Activated CD4-positive, alpha-beta T cell treated with anti-CD3 and anti-CD28 coated beads for 4 hours (primary cell): Measurements from ENCODE around the gene OTOP2.

Source experiments
- DNase-seq, 2 donors: peaks; one replicate each; pipeline ENCODE4 v3.0.0-alpha.2; 2020

OTOP2 gene

DNA sequence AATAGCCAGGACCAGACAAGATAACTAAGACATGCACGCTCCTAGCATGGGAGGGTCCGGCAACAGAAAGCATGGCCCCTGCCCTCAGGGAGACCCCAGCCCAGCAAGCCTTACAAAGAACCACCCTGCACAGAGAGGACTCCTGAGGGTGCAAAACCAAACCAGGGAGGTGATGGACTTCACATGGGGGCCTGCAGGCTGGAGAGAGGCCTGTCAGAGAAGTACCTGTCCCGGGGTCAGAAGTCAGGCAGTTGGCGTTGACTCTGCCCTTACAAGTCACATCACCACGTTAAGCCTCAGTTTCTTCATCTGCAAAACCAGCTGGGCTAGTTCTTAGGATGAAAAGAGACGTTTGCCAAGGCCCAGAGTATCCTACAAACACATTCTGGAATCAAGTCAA lies 4.7 kb downstream of the OTOP2 start:
- DNase-seq, result no peak

DNA sequence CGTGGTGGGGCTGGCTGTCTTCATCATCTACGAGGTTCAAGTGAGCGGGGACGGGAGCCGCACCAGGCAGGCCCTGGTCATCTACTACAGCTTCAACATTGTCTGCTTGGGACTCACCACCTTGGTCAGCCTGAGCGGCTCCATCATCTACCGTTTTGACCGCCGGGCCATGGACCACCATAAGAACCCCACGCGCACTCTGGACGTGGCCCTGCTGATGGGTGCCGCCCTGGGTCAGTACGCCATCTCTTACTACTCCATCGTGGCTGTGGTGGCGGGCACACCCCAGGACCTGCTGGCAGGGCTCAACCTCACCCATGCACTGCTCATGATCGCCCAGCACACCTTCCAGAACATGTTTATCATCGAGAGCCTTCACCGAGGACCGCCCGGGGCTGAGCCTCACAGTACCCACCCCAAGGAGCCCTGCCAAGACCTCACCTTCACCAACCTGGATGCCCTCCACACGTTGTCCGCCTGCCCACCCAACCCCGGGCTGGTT lies 6.5 kb downstream of the OTOP2 start:
- no peak for DNase-seq

GRCh38 chr17:74935048-74935447 lies 11.0 kb downstream of the OTOP2 start:
- DNase-seq, result no peak

DNA sequence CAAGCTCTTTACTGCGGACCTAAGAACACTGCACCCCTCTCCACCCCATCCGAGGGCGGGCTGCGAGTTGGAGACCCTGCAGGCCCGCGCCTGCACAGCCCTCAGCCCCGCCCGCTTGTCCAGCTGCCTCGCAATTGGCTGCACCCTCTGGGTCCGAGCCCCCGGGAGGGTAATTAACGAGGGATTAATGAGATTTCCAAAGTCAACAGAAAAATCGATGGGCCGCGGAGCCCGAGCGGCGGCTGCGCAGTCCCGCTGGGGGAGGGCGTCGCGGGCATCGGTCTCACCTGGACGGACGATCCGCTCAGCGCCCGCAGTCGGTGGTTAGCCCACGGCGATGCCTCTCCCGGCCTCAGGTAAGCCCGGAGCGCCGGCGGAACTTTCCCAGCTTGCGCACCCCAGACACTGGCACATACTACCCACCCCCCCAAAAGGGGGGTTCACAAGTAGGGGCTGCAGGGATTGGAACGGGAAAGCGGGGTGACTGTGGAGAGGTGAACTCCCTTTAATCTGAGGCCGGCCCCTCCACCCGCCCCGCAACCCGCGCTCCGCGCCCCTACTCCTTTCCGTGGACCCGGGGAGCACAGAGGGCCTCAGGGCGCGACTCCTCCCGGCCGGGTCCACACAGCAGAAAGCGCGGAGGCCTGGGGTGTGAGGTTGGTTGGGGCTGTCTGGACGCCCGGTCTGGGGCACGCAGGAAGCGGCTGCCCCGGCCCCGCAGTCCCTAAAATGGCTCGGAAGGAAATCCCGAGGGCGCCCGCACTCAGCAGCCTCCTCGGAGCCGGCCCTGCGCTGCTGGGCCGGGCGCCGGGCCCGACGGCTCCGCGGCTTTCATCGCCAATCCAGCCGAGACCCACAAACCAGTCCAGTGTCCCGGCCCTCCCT lies 11.8 kb downstream of the OTOP2 start, which contains the start of gene OTOP3:
OTOP3 (plus strand) TSS at position 314 of the 885 bp plus-strand sequence; CDS start at position 338, 24 bp downstream.
- no peak for DNase-seq

GRCh38 chr17:74936470-74936799 lies 12.4 kb downstream of the OTOP2 start:
- DNase-seq, result no peak

DNA sequence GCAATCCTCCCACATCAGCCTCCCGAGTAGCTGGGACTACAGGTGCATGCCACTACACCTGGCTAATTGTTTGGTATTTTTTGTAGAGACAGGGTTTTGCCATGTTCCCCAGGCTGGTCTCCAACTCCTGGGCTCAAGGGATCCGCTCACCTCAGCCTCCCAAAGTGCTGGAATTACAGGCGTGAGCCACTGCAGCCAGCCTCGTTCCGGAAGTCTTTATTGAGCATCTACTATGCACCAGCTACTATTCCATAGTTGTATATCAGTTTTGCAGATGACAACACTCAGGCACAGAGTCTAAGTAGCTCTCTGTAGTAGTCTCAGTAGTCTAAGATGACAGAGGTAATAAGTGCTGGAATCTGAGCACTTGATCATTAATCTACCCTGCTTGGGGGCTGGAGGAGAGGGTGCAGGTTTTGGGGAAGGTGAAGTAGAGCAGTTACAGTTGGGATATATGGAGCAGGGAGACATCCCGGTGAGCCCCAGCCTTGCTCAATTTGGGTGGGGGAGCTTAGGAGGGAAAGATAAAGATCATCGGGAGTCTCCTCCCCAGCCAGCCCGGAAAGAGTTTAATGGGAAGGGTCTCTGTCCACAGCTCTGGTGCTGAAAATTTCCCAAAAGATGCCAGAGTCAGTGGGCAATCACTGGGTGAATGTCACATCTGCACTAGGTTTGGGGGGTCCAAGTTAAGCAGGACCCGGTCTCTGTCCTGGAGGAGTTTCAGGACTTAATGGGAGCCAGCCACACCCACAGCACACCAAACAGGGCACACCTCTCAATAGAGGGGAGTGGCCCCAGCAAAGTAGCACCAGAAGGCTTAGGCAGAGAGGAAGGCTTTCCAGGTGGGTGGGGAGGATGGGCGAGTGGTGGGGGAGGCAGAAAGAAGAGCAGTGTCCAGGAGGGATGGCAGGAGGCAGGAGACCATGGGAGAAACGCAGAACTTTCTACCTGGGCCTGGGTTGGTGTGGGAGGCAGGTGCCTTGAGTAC lies 13.3 kb downstream of the OTOP2 start:
- no peak for DNase-seq

- DNase-seq, result no peak
Measured at GRCh38 chr17:74938194-74938950, 14.3 kb downstream of the OTOP2 start.

DNA sequence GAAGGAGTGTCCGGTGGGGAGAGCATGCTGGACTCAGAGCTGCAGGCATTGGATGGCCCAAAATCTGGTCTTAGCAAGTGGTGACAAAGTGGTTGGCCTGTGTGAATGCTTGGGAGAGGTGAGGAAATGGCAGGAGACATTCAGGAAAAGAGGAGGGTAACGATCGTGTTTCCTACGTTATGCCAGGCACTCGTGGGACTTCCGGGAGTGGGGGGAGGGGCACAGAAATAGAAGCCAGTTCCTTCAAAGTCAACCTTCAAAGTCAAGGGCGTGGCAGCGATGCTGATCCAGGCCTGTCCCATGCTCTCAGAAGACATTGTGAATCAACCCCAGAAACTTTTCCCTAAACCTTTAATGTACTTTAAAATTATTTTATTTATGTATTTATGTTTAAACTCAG lies 15.5 kb downstream of the OTOP2 start:
- DNase-seq, result no peak

GRCh38 chr17:74941128-74941725 lies 17.2 kb downstream of the OTOP2 start:
- no peak for DNase-seq

GRCh38 chr17:74943808-74944522 lies 19.9 kb downstream of the OTOP2 start:
- no peak for DNase-seq

GRCh38 chr17:74945543-74945942 lies 21.5 kb downstream of the OTOP2 start:
- no peak for DNase-seq

- no peak for DNase-seq
Measured at GRCh38 chr17:74946641-74947040, 22.6 kb downstream of the OTOP2 start.

DNA sequence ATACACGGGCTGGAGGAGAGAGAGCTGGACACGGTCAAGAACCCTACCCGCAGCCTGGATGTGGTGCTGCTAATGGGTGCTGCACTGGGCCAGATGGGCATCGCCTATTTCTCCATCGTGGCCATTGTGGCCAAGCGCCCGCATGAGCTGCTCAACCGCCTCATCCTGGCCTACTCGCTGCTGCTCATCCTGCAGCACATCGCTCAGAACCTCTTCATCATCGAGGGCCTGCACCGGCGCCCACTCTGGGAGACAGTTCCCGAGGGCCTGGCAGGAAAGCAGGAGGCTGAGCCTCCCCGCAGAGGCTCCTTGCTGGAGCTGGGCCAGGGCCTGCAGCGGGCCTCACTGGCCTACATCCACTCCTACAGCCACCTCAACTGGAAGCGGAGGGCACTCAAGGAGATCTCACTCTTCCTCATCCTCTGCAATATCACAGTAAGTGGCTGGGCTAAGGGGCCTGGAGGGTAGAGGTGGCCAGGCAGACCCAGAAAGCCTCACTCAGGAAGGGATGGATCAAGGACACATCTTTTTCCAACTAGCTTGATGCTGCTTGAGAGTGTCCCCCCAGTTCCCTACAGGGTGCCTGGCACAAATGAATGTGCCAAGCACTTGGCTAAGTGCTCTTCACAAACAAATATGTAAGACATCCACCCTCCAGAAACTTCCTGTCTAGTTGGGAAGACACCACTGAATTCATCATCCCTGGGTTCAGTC lies 23.1 kb downstream of the OTOP2 start:
- no peak for DNase-seq

DNA sequence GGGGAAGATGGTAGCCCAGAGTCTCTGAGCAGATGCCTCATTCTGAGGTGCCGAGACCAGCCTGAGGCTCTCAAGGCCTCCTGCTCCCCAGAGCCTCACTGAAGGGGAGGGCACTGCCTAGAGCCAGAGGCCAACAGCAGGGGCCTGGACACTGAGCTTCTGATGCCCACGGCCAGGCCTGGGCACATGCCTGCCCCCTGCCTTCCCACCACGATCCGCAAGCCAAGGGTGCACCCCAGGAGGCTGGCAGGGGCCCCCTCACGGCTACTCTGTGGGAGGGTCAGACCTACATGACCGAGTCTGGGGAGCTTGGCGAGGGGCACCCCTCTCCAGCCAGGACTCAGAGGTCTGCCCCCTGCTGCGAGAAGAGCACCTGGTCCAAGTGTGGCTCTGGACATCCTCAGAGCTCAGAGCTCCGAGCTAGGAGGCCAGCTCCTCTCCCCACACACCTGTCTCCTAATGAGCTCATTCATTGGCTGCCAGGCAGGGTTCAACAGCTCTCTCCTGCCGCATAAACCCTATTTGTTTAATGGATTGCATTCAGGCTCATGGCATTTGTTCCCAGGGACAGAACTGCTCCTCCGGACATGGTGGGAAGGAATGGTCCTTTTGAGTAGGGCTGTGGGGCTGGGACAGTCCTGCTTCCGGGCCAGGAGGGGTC lies 25.5 kb downstream of the OTOP2 start:
- DNase-seq, result no peak

GRCh38 chr17:74950207-74950606 lies 26.1 kb downstream of the OTOP2 start:
- DNase-seq, result no peak

GRCh38 chr17:74951065-74951464 lies 27.0 kb downstream of the OTOP2 start:
- DNase-seq, result no peak

- no peak for DNase-seq
Measured at GRCh38 chr17:74951680-74952421, 27.8 kb downstream of the OTOP2 start.

DNA sequence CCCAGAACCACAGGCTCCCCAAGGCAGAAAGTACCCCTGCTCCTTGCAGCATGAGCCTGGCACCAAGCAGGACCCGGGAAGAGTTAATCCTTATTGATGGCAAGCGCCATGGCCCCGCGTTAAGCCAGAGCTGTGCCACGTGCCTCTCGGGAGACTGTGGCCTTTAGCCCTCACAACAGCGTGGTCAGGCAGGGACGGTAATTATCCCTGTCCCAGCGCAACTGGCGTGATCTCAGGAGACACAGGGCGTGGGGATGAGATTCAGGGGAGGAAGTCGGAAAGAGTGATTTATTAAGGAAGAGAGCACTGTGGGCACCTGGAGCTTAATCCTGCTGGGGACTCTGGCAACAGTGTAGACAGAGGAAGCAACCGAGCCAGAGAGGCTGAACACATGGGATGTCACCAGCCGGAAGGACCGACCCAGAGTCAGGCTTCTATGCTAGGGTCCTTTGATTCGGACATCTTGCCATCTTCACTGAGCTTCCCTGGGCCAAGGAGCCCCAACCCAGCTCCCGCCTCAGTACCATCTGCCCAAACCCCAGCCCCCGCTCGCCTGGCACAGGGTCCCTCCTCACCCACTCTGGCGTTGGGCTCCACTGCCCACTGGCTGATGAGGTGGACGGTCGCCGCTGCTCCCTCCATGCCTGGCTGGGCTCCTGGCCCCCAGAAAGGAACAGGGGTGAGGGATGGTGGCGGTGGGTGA lies 28.5 kb downstream of the OTOP2 start:
- no peak for DNase-seq

DNA sequence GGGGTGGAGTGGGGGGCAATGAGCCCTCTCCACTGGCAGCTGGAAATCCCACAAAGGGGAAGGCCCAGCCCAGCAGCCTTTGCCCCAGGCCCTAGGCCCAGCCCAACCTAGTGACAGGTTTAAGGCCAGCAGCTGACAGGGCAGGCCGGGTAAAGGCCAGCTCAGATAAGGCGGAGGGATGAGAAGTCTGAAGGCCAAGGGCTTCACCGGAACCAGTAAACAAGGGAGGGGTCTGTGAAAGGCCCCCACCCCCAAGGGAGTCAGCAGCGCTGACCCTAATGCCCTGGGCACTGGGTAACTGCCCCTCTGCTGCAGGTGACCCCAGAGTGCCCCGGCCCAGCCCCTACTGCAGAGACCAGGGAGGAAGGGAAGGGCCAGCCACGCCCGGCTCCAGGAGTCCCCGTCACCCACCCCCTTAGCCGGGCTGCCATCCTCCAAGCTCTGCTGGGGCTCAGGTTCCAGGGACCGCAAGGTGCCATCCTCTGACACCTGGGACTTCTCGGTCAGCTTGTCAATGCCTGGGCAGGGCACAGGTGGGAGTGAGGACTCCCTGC lies 29.1 kb downstream of the OTOP2 start:
- no peak for DNase-seq
